Hepatocyte (in vitro differentiated cells): Measurements from ENCODE around the gene PTPRN2.

Experiments
- CTCF ChIP-seq: fragments of 200-600 bp; sonication (generic); IDR thresholded peaks from 2 replicates; pipeline ENCODE4 v1.5.1; 2016; ENCODE audit warnings: antibody characterized with exemption, mild to moderate bottlenecking; ENCODE audit not compliant: poor library complexity
- EZH2 ChIP-seq: fragments of 200-600 bp; sonication (generic); IDR thresholded peaks from 2 replicates; pipeline ENCODE4 v1.6.1; 2016; ENCODE audit warnings: antibody characterized with exemption, mild to moderate bottlenecking, borderline replicate concordance

GRCh38 chr7:157520249-157520648 lies 1067.4 kb downstream of the PTPRN2 start:
- no peak for TF ChIP-seq EZH2
- no peak for TF ChIP-seq CTCF
